ENCODE measurements around the gene TNFSF9.

Gene TNFSF9

GRCh38 chr19:6543866-6544347 lies 13.1 kb downstream of the TNFSF9 start:
- no peak for TF ChIP-seq TAF1 (IDR thresholded peaks at IDR 0.05; ENCODE audit: borderline replicate concordance, insufficient read depth, low read length)
- TF ChIP-seq REST (IDR thresholded peaks at IDR 0.05; ENCODE audit: insufficient read depth in 1 of 2, low read depth in 2 of 2, low read length in 2 of 2) = no peak
- TF ChIP-seq POLR2AphosphoS5 (IDR thresholded peaks at IDR 0.05; ENCODE audit: low read depth, low read length) = no peak
- TF ChIP-seq FOXP2 (optimal IDR thresholded peaks at IDR 0.05; ENCODE audit: borderline replicate concordance, extremely low read depth, extremely low read length, insufficient read depth) = no peak
- TF ChIP-seq SIN3A (IDR thresholded peaks at IDR 0.05; ENCODE audit: borderline replicate concordance, insufficient read depth, low read length) = no peak

- TF ChIP-seq FOXP2 (optimal IDR thresholded peaks at IDR 0.05; ENCODE audit: borderline replicate concordance, extremely low read depth, extremely low read length, insufficient read depth) (no peak), SIN3A (IDR thresholded peaks at IDR 0.05; ENCODE audit: borderline replicate concordance, insufficient read depth, low read length) (no peak), POLR2AphosphoS5 (IDR thresholded peaks at IDR 0.05; ENCODE audit: low read depth, low read length) (no peak), REST (IDR thresholded peaks at IDR 0.05; ENCODE audit: insufficient read depth in 1 of 2, low read depth in 2 of 2, low read length in 2 of 2) (no peak), TAF1 (IDR thresholded peaks at IDR 0.05; ENCODE audit: borderline replicate concordance, insufficient read depth, low read length) (no peak)
Observed at GRCh38 chr19:6551091-6551490, 20.3 kb downstream of the TNFSF9 start.

- no peak for TF ChIP-seq REST (IDR thresholded peaks at IDR 0.05; ENCODE audit: insufficient read depth in 1 of 2, low read depth in 2 of 2, low read length in 2 of 2)
- no peak for TF ChIP-seq TAF1 (IDR thresholded peaks at IDR 0.05; ENCODE audit: borderline replicate concordance, insufficient read depth, low read length)
- no peak for TF ChIP-seq FOXP2 (optimal IDR thresholded peaks at IDR 0.05; ENCODE audit: borderline replicate concordance, extremely low read depth, extremely low read length, insufficient read depth)
- TF ChIP-seq SIN3A (IDR thresholded peaks at IDR 0.05; ENCODE audit: borderline replicate concordance, insufficient read depth, low read length) = no peak
- TF ChIP-seq POLR2AphosphoS5 (IDR thresholded peaks at IDR 0.05; ENCODE audit: low read depth, low read length) = no peak
Observed at GRCh38 chr19:6551607-6552450, 21.0 kb downstream of the TNFSF9 start.

- TF ChIP-seq FOXP2 (optimal IDR thresholded peaks at IDR 0.05; ENCODE audit: borderline replicate concordance, extremely low read depth, extremely low read length, insufficient read depth) (no peak), REST (IDR thresholded peaks at IDR 0.05; ENCODE audit: insufficient read depth in 1 of 2, low read depth in 2 of 2, low read length in 2 of 2) (no peak), TAF1 (IDR thresholded peaks at IDR 0.05; ENCODE audit: borderline replicate concordance, insufficient read depth, low read length) (no peak), POLR2AphosphoS5 (IDR thresholded peaks at IDR 0.05; ENCODE audit: low read depth, low read length) (no peak), SIN3A (IDR thresholded peaks at IDR 0.05; ENCODE audit: borderline replicate concordance, insufficient read depth, low read length) (no peak)
Observed at GRCh38 chr19:6556043-6556449, 25.2 kb downstream of the TNFSF9 start.
